HEK293T (cell line): Measurements from ENCODE around the gene TULP3.

Experiments used
- CTCF ChIA-PET: fragments of 350-600 bp; formaldehyde crosslinking; extraction: SDS; loops from one replicate; lab custom pipeline; 2021; ENCODE audit warnings: antibody characterized with exemption, inconsistent platforms; lab: Yijun Ruan, JAX
- POLR2A ChIA-PET: fragments of 350-600 bp; formaldehyde crosslinking; extraction: SDS; loops from one replicate; lab custom pipeline; 2020; ENCODE audit warnings: antibody characterized with exemption, inconsistent platforms; lab: Yijun Ruan, JAX
- DNase-seq: peaks from one replicate; pipeline ENCODE4 v3.0.0; 2012; ENCODE audit warnings: mixed read lengths; ENCODE audit errors: extremely low spot score
- ARNT ChIP-seq: fragments of 450-650 bp; IDR thresholded peaks from 2 replicates; pipeline ENCODE4 v1.6.1; 2017; ENCODE audit warnings: mild to moderate bottlenecking
- BHLHE40 ChIP-seq: fragments of 450-650 bp; IDR thresholded peaks from 2 replicates; pipeline ENCODE4 v1.6.1; 2016; ENCODE audit warnings: mild to moderate bottlenecking, moderate library complexity, borderline replicate concordance
- CTBP1 ChIP-seq: fragments of 450-650 bp; IDR thresholded peaks from 2 replicates; pipeline ENCODE4 v1.6.1; 2016; ENCODE audit warnings: borderline replicate concordance
- ELF4 ChIP-seq: fragments of 450-650 bp; IDR thresholded peaks from 2 replicates; pipeline ENCODE4 v1.6.1; 2017; ENCODE audit warnings: antibody characterized with exemption
- FOXA1 ChIP-seq: fragments of 450-650 bp; IDR thresholded peaks from 2 replicates; pipeline ENCODE4 v1.6.1; 2016; ENCODE audit warnings: mild to moderate bottlenecking
- FOXK2 ChIP-seq: fragments of 450-650 bp; IDR thresholded peaks from 2 replicates; pipeline ENCODE4 v1.6.1; 2016; ENCODE audit warnings: mild to moderate bottlenecking
- FOXM1 ChIP-seq: fragments of 450-650 bp; IDR thresholded peaks from 2 replicates; pipeline ENCODE4 v1.6.1; 2017; ENCODE audit warnings: mild to moderate bottlenecking, borderline replicate concordance
- HDGF ChIP-seq: fragments of 450-650 bp; IDR thresholded peaks from 2 replicates; pipeline ENCODE4 v1.6.1; 2017; ENCODE audit warnings: antibody characterized with exemption, borderline replicate concordance
- L3MBTL2 ChIP-seq: fragments of 450-650 bp; conservative IDR thresholded peaks from 2 replicates; pipeline ENCODE4 v1.6.1; 2016; ENCODE audit warnings: mild to moderate bottlenecking
- LEF1 ChIP-seq: fragments of 450-650 bp; IDR thresholded peaks from 2 replicates; pipeline ENCODE4 v1.6.1; 2017; ENCODE audit warnings: mild to moderate bottlenecking, borderline replicate concordance
- NFRKB ChIP-seq: fragments of 450-650 bp; IDR thresholded peaks from 2 replicates; pipeline ENCODE4 v1.6.1; 2016; ENCODE audit warnings: mild to moderate bottlenecking, moderate library complexity
- PKNOX1 ChIP-seq: fragments of 450-650 bp; IDR thresholded peaks from 2 replicates; pipeline ENCODE4 v1.6.1; 2016
- SP1 ChIP-seq: fragments of 450-650 bp; IDR thresholded peaks from 2 replicates; pipeline ENCODE4 v1.6.1; 2017
- SUZ12 ChIP-seq: fragments of 450-650 bp; IDR thresholded peaks from 2 replicates; pipeline ENCODE4 v1.6.1; 2016; ENCODE audit warnings: mild to moderate bottlenecking
- TARDBP ChIP-seq: fragments of 450-650 bp; IDR thresholded peaks from 2 replicates; pipeline ENCODE4 v1.6.1; 2016
- ZNF384 ChIP-seq: fragments of 450-650 bp; IDR thresholded peaks from 2 replicates; pipeline ENCODE4 v1.6.1; 2016

The TULP3 gene

GRCh38 chr12:2973566-2973965 lies 82.9 kb downstream of the TULP3 start:
- no peak for TF ChIP-seq HDGF
- no peak for TF ChIP-seq PKNOX1
- no peak for TF ChIP-seq ELF4
- TF ChIP-seq FOXA1 = no peak
- TF ChIP-seq SUZ12 = no peak
- TF ChIP-seq L3MBTL2 = no peak
- TF ChIP-seq ZNF384 = no peak
- no peak for TF ChIP-seq TARDBP
- TF ChIP-seq ARNT = no peak
- TF ChIP-seq SP1 = no peak
- POLR2A ChIA-PET = no interaction called here
- DNase-seq = no peak
- CTCF ChIA-PET = no interaction called here

GRCh38 chr12:2974560-2974971 lies 83.9 kb downstream of the TULP3 start:
- CTCF ChIA-PET = no interaction called here
- POLR2A ChIA-PET = no interaction called here
- no peak for TF ChIP-seq TARDBP
- no peak for TF ChIP-seq FOXA1
- no peak for TF ChIP-seq L3MBTL2
- DNase-seq = no peak

GRCh38 chr12:2976581-2976996 lies 85.9 kb downstream of the TULP3 start:
- no peak for DNase-seq
- CTCF ChIA-PET = no interaction called here
- POLR2A ChIA-PET = interaction anchor here (1.1 kb wide), 1 partner anchor 18 kb away, joined by 3 read pairs; no protein-coding TSS in a partner anchor
- TF ChIP-seq FOXA1 = no peak
- TF ChIP-seq LEF1 = no peak
- no peak for TF ChIP-seq BHLHE40
- no peak for TF ChIP-seq ZNF384
- no peak for TF ChIP-seq FOXK2
- no peak for TF ChIP-seq NFRKB
- TF ChIP-seq PKNOX1 = no peak
- no peak for TF ChIP-seq SP1
- TF ChIP-seq CTBP1 = no peak
- TF ChIP-seq ARNT = no peak
- no peak for TF ChIP-seq FOXM1

GRCh38 chr12:2977776-2978175 lies 87.1 kb downstream of the TULP3 start:
- ChIA-PET CTCF (interaction anchor here (1.1 kb wide), 1 partner anchor 14 kb away, joined by 3 read pairs; no protein-coding TSS in a partner anchor), POLR2A (no interaction called here)
- DNase-seq = no peak
- TF ChIP-seq FOXK2 = no peak
- no peak for TF ChIP-seq ZNF384

GRCh38 chr12:2979806-2980205 lies 89.1 kb downstream of the TULP3 start:
- ChIA-PET CTCF (interaction anchor here (0.6 kb wide), 1 partner anchor 10 kb away, joined by 3 read pairs; no protein-coding TSS in a partner anchor), POLR2A (no interaction called here)
- TF ChIP-seq ELF4 = no peak
- TF ChIP-seq CTBP1 = no peak
- TF ChIP-seq BHLHE40 = no peak
- TF ChIP-seq HDGF = no peak
- no peak for TF ChIP-seq NFRKB
- TF ChIP-seq PKNOX1 = no peak
- no peak for TF ChIP-seq ZNF384
- no peak for TF ChIP-seq SUZ12
- TF ChIP-seq L3MBTL2 = no peak
- TF ChIP-seq SP1 = no peak
- no peak for TF ChIP-seq FOXK2
- no peak for TF ChIP-seq FOXA1
- TF ChIP-seq ARNT = no peak
- no peak for TF ChIP-seq LEF1
- TF ChIP-seq TARDBP = no peak
- no peak for DNase-seq

GRCh38 chr12:2980630-2981029 lies 89.9 kb downstream of the TULP3 start:
- no peak for DNase-seq
- no peak for TF ChIP-seq NFRKB
- TF ChIP-seq FOXK2 = no peak
- TF ChIP-seq L3MBTL2 = no peak
- no peak for TF ChIP-seq HDGF
- TF ChIP-seq TARDBP = no peak
- TF ChIP-seq SP1 = no peak
- no peak for TF ChIP-seq LEF1
- TF ChIP-seq ELF4 = no peak
- no peak for TF ChIP-seq BHLHE40
- no peak for TF ChIP-seq ARNT
- ChIA-PET CTCF (no interaction called here), POLR2A (no interaction called here)

GRCh38 chr12:2982361-2982760 lies 91.7 kb downstream of the TULP3 start:
- DNase-seq = no peak
- TF ChIP-seq CTBP1 (no peak), ELF4 (no peak), NFRKB (no peak), BHLHE40 (no peak), ZNF384 (no peak)
- POLR2A ChIA-PET = no interaction called here
- CTCF ChIA-PET = interaction anchor here (0.6 kb wide), 1 partner anchor 199 kb away, joined by 3 read pairs; no protein-coding TSS in a partner anchor
